HG03097 (cell line): ENCODE data around the gene THAP5.

Experiments
- ATAC-seq: cut with Tn5 transposase; IDR thresholded peaks from one replicate; pipeline ENCODE4 v1.9.1; 2021; ENCODE audit not compliant: unreplicated experiment, low FRiP score

THAP5 gene, protein sequence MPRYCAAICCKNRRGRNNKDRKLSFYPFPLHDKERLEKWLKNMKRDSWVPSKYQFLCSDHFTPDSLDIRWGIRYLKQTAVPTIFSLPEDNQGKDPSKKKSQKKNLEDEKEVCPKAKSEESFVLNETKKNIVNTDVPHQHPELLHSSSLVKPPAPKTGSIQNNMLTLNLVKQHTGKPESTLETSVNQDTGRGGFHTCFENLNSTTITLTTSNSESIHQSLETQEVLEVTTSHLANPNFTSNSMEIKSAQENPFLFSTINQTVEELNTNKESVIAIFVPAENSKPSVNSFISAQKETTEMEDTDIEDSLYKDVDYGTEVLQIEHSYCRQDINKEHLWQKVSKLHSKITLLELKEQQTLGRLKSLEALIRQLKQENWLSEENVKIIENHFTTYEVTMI

DNA sequence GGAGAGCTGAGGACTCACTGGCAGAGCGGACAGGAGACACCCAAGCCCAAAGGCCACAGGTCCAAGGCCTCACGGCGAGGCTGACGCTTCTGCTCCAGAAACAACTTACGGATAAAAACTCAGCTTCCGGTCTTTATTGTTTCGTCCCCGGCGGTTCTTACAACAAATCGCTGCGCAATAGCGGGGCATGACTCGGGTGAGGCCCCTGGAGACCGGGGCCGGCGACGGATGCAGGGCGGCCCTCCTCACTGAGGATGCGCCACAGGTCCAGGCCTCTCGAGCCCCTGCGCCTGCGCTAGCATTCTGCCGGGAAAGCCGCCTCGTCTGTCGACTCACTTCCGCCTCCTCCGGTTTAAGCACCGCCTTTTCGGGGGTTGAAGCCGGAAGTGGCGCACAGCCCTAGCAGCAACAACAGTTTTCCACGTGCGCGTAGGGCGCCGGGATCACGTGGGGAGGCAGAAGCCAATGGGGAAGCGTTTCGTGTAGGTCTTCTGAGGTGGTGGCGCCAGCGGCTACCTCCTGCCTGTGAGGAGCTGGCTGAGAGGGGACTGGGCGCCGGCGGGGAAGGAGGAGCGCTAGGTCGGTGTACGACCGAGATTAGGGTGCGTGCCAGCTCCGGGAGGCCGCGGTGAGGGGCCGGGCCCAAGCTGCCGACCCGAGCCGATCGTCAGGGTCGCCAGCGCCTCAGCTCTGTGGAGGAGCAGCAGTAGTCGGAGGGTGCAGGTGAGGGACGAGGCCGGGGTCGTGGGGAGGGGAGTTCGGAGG lies at the start of gene THAP5, which contains the start of gene DNAJB9:
TSS of gene THAP5 (minus strand) at position 326 of the 765 bp plus-strand sequence. CDS start at position 189, 137 bp downstream.
TSS of gene DNAJB9 (plus strand) at position 494 of the 765 bp plus-strand sequence. CDS start 1,853 bp downstream, outside the sequence.
- peak; percentile 97 for ATAC-seq

DNA sequence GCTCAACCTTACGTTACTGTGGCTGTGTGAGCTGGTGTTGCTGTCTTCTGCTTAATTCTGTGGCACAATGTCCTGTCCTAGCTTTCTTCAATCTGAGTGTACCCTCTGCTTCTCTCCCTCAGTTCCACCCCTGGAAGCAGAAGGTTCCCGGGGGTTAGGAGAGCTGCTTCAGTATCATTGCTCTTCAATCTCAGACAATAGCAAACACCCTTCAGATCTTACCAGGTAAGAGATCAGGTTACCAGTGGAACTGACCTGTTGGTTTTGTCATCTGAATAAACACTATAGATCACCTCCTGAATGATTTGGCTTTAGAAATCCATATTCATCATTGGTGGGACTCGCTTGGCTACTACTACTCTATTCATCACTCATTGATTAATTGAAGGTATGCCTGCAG lies 48.5 kb upstream of the THAP5 start:
- no peak for ATAC-seq

DNA sequence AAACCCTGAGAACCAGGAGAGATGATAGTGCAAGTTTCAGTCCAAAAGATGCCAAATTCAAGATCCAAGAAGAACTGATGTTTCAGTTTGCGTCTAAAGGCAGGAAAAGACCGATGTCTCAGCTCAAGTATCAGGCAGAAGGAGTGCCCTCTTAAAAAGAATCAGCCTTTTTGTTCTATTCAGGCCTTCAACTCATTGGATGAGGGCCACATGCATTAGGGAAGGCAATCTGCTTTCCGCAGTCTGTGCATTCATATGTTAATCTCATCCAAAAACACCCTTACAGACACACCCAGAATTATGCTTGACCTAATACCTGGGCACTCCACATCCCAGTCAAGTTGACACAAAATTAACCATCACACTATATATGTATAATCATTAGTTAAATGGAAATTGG lies 45.4 kb upstream of the THAP5 start:
- no peak for ATAC-seq

DNA sequence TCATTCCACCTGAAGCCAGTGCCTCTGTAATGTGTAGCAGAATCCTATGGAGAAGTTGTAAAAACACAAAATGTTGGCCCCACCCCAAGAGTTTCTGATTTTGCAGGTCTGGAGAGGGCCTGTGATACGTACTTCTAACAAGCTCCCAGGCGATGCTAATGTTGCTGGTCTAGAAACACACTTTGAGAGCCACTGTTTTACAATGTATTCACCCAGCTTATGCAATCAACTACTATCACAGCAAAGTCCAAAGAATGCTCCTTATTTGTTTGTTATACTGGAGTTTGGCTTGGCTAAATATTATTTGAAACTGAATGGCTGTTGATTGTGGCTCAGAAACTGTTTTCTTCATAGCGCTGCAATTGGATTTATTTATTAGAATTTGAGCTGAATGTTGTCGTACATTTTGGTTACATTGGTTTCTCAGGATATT lies 44.5 kb upstream of the THAP5 start:
- no peak for ATAC-seq

DNA sequence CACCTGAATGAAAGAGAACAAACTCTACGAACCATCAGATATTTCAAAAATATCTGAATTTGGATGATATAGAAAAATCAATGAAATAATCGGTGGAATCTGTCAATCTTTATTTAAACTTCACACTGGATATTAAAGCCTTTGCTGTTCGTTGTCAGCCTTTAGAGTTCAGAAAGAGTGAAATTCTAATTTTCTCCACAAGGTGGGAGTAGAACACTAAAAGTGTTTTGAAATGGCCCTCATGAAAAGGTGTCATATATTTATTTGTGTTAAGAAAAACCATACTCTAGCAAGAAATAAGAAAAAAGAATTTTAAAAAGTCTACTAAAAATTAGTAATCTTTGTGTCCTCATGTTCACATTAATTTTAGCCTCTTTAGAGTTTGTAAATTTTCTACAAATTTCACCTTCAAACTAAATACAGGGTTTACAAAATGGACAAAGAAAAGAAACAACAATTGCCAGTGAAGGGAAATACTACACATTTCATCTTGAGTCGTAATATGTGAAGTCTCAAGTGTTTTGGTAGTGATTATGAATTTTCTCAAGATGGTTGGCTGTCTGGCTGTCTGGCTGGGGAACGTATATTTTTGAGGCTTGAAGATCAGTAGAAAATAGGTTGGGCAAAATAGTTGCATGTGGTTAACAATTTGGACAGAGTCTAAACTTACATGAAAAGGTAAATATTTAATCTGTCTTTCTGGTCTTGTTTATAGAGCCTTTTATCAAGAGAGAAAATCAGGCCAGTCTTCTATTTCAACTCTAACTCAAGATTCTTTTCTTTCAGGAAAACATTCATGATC lies 43.8 kb upstream of the THAP5 start:
- no peak for ATAC-seq

DNA sequence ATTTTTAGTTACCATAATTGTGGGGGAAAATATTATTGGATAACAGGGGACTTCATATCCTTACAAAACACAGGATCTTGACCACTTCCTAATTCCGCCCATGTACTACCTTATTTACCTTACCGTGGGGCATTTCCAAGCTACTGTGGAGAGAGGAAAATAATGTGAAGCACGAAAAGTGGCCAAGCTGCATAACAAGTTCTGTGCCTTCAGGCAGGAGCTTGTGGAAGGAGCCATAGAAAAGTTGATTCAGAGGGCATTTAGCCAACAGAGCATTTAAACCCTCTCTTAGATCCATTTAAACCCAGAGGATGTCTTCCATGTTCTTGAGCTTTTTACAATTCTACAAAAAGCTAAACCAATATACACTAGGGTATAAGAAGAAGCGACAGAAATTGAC lies 41.8 kb upstream of the THAP5 start:
- no peak for ATAC-seq

DNA sequence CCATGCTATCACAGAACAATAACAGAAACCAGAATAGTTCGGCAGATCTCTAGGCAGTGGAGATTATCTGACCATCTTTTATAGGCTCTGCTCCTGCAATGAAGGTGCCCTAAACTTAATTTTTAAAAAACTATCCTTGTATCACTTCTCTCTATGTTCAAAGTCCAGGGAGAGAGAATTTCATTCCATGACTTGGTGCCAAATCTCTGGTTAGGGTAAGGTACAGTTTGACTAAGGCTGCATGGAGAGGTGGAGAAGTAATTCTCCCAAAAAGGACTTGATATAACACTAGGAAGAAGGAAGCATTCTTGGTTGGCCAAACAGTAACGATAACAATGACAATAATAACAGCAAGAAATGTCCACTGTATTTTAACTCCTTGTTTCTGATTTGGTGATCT lies 40.1 kb upstream of the THAP5 start:
- ATAC-seq, result no peak

DNA sequence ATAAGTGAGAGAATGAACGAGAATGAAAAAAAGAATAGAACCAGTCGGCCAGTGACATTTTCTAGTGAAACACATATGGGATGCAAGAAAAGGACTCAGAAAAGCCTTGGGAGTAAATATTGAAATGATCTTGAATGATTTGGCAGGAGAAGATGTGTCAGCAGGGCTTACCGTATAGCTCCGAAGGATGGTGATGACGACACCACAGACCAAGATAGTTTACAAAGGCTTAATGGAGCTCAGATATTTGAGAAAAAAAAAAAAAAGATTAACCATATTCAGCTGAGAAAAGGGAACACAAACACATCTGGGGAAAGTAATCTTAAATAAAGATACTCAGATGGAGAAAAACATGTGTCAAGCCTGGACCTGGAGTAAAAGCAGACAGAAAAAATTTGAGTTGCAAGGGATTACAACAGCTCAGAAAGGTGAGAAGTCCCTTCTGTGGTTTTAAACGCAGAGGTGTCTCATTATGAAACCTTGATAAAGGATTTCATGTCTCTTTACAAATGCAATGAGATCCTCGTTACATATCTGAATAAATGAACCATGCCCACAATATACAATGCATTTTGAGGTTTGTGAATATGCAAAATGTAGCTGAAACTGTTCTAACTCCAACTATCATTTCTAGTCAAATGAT lies 36.2 kb upstream of the THAP5 start:
- ATAC-seq, result no peak

DNA sequence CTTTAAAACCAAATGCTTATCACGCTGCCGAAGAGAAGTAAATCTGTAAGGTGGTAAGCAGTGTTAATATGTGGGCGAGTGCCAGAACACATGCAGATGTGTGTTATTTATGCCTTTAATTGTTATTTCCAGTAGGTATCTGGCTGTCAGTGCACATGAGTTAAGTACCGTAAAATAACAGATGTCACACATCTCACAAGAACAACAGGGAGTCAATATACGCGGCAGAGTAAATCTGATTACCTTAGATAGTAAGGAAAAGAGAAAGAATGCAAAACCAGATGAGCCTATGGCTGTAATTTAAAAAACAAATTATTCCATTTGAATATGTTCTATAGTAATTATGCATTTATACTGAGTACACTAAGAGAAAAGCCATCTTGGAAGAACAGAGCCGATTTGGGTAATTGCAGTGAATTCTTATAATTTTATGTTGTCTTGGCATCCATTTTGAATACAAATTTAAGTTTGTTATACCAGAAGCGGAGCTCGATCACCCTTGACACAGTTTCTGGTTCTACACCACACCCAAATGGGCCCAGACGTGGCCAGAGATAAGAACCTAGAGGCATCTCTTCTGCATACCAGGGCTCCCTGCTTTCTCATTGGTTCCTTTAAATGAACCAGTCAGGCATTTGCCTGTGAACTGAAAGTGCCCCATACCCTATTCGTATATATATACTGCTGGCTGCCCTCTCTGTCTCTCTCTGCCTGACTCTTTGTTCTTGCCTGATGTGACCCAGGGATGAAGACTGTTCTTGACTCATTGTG lies 35.0 kb upstream of the THAP5 start:
- ATAC-seq, result no peak

DNA sequence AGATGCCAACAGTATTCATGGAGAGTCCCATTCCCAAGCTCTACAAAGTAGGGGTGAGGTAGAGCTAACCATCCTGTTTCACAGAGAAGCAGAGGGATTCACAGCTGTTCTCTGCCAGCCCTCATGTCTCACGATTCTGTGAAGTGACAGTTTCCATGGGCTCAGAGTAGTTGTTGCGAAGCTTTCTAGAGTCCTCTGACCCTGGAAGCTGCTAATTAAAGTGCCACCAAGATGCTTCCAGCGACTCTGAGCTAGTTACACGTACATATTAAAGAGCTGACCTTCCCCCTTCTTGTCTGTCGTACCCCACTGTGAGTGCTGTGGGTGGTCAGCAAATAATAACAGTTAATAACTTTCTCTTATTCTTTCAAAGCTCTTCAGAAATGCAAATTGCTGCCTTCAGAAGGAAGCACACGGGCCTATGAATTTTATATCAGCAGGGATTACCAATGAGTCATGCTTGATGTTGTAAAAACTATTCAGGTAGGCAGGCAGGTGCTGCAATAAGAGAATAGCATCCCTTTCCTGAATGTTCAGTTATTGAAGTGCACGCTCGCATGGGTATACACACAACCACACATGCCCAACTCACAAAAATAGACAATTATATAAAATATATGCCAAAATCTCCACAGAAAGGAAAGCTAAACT lies 34.3 kb upstream of the THAP5 start:
- ATAC-seq, result no peak

DNA sequence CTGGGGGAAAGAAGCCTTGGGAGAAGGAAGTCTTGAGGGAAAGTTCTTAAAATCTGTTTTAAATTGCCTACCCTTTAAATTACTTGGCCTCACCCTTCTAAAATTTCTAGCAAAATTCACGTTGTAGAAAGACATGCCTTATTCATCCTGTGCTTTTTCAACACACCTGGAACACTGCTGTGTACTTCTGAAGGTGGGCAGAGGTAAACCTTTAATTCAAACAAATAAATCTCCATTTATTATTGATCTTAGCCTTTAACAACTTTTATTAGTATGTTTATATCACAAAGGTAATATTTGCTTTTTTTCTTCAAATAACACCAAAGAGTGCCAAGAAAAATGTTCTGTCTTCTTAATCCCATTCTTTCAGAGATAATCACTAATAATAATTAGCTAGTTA lies 30.9 kb upstream of the THAP5 start:
- no peak for ATAC-seq

DNA sequence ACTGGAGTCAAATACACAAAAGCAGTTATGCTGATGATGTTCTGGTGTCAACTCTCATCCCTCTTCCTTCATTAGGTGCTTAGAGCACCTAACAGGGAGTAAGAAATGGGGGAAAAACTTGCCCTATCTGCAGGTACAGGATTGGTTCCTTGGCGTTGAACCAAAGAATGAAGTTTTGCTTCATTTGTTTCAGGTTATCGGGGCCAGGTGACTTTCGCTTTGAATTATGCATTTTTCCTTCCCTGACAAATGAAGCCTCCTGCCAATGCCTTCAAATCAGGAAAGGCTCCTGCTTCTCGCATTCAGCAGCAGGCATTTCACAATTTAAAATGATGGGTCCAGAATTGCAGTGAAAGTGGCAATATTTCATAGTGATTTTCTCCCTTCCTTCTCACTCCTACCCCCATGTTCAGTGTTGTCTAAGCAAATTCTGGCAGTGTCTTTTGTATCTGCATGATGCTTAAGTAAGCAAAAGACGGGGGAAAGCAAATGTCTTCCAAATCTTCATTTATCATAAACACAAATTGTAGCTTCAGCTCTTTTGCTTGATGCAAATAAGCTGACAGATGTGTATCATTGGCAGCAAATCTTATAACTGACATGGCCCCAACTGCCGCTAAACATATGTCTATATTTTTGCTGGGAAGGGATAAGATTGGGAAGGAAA lies 29.5 kb upstream of the THAP5 start:
- ATAC-seq, result no peak

DNA sequence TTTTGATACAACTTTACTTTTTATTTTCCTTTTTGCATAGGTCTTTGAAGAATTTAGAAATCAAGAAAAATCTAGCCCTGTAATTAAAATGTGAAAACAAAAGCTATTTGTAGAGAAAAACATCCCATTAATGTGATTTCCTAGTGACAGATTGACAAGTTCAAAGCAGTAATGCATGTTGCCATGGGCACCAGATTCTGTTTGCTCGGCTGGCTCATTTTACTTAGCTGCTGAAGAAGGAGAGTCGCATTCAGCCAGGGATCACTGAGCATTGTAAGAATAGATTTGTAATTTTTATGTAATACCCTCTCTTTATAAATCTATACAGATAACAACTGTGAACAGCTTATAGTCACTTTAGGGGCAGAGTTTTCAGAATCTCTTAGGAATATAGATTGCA lies 28.6 kb upstream of the THAP5 start:
- ATAC-seq, result no peak

DNA sequence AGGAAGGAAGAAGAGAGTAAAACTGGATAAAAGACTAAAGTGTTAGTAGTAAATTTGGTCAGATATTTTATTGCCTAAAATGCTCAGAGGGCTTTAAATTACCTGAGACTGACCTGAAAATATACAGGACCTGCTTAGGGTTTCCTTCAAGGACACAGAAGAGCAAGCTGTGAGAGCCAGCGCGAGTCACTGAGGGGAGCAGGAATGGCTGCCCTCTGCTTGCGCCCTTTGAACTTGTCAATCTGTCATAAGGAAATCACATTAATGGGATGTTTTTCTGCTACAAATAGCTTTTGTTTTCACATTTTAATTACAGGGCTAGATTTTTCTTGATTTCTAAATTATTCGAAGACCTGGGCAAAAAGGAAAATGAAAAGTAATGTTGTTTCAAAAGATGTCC lies 27.1 kb upstream of the THAP5 start:
- no peak for ATAC-seq

DNA sequence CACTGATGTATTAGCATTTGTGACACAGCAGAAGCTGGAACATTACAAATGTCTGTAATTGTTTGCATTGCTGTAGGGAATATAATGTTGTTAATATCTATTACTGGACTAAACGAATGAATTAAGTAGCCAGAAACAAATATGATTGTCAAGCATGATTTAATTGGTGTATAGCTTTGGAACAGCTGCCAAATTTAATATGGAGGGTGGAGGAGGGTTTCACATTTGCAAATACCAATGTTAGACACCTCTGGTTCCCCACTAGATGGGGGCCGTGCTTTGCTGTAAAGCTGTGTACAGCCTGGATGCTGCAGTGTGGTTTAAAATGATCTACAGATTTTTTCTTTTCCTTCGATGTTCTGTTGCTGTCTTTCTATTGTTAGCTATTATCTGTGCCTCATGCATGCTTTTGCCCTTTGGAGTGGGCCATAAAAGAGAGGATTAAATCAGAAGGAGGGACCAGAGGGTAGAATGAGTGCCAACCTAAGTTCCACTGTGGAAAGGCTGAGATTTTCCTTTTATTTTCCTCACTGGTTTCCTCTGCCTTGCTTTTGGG lies 23.2 kb upstream of the THAP5 start:
- no peak for ATAC-seq

DNA sequence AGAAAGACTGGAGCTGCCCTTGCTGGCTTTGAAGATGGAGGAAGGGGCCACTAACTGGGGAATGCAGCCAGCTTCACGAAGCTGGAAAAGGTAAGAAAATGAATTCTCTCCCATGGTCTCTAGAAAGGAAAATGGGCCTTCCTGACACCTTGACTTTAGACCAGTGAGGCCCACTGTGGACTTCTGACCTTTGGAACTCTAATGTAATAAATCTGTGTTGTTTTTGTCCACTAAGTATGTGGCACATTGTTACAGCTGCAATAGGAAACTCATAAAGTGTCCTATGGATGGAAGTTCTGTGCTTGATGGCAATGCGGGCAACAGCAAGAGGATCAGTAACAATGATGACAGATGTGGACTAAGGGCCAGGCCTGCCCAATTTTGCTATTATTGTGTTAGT lies 21.1 kb upstream of the THAP5 start:
- ATAC-seq, result no peak

DNA sequence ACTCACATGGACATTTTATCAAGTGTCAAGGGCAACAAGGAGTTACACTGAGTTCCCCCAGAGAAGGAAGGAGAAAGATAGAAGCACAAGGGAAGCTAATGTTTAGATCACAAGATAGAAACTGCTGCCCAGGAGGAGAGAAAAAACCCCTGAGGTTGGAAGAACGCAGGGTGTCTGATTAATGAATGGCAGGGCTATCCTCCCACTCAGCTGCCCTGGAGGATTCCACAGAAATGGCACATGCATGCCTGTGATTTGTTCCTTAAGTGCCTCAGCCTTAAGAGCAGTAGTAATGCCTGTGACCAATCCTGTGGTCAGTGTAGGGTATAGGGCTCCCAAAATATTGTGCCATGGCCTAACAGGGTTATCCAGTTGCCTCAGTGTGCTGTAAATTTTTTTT lies 20.4 kb upstream of the THAP5 start:
- no peak for ATAC-seq

DNA sequence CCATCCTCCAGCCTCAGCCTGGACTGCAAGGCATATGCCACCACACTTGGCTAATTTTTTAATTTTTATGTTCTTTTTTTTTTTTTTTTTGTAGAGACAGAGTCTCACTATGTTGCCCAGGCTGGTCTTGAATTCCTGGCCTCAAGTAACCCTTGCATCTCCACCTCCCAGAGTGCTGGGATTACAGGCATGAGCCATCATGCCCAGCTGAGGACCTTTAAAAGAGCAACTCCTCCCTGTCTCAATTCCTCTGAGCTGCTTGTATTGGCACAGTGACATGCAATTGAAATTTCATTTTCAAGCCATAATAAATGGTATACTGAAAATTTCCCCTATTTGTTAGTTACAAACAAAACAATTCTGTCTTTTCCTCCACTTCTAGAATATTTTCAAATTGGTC lies 19.7 kb upstream of the THAP5 start:
- no peak for ATAC-seq
